Upper lobe of left lung (tissue), 4 donors: ENCODE data around the gene S100A12.
"Not testable (repeated sequence)": the region's sequence is repeated elsewhere in the genome, so short reads cannot be mapped to it uniquely, and the experiment has no call there.

Source experiments
- EP300 ChIP-seq, 4 donors: sonication (generic); formaldehyde crosslinking; IDR thresholded peaks; one replicate each; pipeline ENCODE4 v1.5.1; 2017; ENCODE audit warnings: antibody characterized with exemption in 4 of 4, control low read depth in 2 of 4
- POLR2A ChIP-seq, 4 donors: fragments of 450-650 bp; IDR thresholded peaks; one replicate each; pipeline ENCODE4 v1.5.1; 2016 to 2017; ENCODE audit warnings: antibody characterized with exemption in 4 of 4, mild to moderate bottlenecking in 2 of 4
- POLR2AphosphoS5 ChIP-seq, 2 donors: sonication (generic); formaldehyde crosslinking; IDR thresholded peaks; one replicate each; pipeline ENCODE4 v1.5.1; 2017; ENCODE audit warnings: antibody characterized with exemption in 2 of 2
- TF ChIP-seq, protein P1 (sequence below), 6 experiments: fragments of 450-650 bp in 4 of 6; fragments of 200-600 bp in 2 of 6; sonication (generic) in 2 of 6; IDR thresholded peaks; one replicate each; pipeline ENCODE4 v1.5.1; 2016 to 2019; ENCODE audit warnings: antibody characterized with exemption in 6 of 6

DNA sequence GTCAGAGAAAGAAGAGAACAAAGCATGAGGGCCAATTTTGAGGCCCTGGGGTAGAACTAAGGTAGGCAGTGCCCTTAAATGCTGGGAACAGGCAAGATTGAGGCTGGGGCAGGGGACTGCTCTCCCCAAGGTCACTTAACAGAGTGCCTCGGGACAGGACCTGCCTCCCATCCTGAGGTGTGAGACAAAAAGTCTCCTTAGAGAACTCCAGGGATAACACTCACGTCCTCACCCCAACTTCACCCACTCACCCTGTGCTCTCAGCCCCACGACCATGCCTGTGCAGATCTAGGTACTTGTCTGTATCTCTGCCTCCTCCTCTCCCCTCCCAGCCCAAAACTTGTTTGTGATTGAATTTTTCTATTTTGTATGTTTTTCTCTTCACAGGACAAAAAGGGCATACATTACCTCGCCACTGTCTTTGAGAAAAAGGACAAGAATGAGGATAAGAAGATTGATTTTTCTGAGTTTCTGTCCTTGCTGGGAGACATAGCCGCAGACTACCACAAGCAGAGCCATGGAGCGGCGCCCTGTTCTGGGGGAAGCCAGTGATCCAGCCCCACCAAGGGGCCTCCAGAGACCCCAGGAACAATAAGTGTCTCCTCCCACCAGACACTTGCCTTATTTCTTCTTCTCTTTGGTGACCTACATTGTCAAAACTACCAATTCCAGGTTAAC lies 43.5 kb upstream of the S100A12 start:
- TF ChIP-seq, protein P1, sequence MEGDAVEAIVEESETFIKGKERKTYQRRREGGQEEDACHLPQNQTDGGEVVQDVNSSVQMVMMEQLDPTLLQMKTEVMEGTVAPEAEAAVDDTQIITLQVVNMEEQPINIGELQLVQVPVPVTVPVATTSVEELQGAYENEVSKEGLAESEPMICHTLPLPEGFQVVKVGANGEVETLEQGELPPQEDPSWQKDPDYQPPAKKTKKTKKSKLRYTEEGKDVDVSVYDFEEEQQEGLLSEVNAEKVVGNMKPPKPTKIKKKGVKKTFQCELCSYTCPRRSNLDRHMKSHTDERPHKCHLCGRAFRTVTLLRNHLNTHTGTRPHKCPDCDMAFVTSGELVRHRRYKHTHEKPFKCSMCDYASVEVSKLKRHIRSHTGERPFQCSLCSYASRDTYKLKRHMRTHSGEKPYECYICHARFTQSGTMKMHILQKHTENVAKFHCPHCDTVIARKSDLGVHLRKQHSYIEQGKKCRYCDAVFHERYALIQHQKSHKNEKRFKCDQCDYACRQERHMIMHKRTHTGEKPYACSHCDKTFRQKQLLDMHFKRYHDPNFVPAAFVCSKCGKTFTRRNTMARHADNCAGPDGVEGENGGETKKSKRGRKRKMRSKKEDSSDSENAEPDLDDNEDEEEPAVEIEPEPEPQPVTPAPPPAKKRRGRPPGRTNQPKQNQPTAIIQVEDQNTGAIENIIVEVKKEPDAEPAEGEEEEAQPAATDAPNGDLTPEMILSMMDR (IDR thresholded peaks at IDR 0.05), result not testable (repeated sequence)
- TF ChIP-seq EP300, POLR2AphosphoS5, POLR2A (IDR thresholded peaks at IDR 0.05): not testable (repeated sequence)
